Kidney (tissue), 14 donors: ENCODE data around the gene MPO. TPM values are rescaled to one million over a fixed set of nuclear protein-coding genes. Genes with fewer than 3 reads are reported as not detected.

Source experiments
- DNase-seq, 5 donors: peaks; one replicate each; pipeline ENCODE4 v3.0.0-alpha.2; 2013 to 2020
- FAIRE-seq: peaks from 2 replicates; lab custom pipeline; 2012; peaks lifted over from hg19 to GRCh38; lab: Jason Lieb, UNC
- H3K27ac ChIP-seq, 2 donors: one replicate each; pipeline ENCODE4 v1.7.0; 2013; ENCODE audit warnings: low read depth in 2 of 2, low read length in 2 of 2, inconsistent platforms in 1 of 2
- H3K27me3 ChIP-seq: one replicate; pipeline ENCODE4 v1.7.1; 2013; ENCODE audit warnings: low read length, inconsistent platforms; ENCODE audit not compliant: control insufficient read depth, insufficient read depth
- H3K36me3 ChIP-seq, 3 donors: one replicate each; pipeline versions ENCODE4 v1.7.0 to v1.7.1; 2013; ENCODE audit warnings: low read length in 3 of 3, control low read depth in 1 of 3, inconsistent platforms in 1 of 3; ENCODE audit not compliant: insufficient read depth in 3 of 3, control insufficient read depth in 2 of 3
- H3K4me1 ChIP-seq, 3 donors: one replicate each; pipeline versions ENCODE4 v1.7.0 to v1.7.1; 2013; ENCODE audit warnings: low read length in 3 of 3, inconsistent platforms in 1 of 3, low read depth in 1 of 3; ENCODE audit not compliant: control insufficient read depth in 2 of 3, insufficient read depth in 2 of 3
- H3K4me3 ChIP-seq, 3 donors: one replicate each; pipeline versions ENCODE4 v1.7.0 to v1.8.1; 2013; ENCODE audit warnings: low read length in 3 of 3, control low read depth in 1 of 3, inconsistent platforms in 1 of 3
- H3K9ac ChIP-seq, 3 donors: one replicate each; pipeline versions ENCODE4 v1.7.0 to v1.7.1; 2013; ENCODE audit warnings: low read length in 3 of 3, control low read depth in 1 of 3, inconsistent platforms in 1 of 3
- H3K9me3 ChIP-seq, 3 donors: one replicate each; pipeline versions ENCODE4 v1.7.0 to v1.7.1; 2013; ENCODE audit warnings: low read length in 3 of 3, control low read depth in 1 of 3, inconsistent platforms in 1 of 3; ENCODE audit not compliant: control insufficient read depth in 2 of 3, insufficient read depth in 1 of 3
- CTCF ChIP-seq: IDR thresholded peaks from 3 replicates; pipeline ENCODE4 v1.5.1; 2012; ENCODE audit warnings: mild to moderate bottlenecking, moderate library complexity, borderline replicate concordance; ENCODE audit not compliant: insufficient read depth; ENCODE audit errors: extremely low read depth
- intact Hi-C: fragments of 100-400 bp; cut with DNase I; formaldehyde crosslinking; loops from one replicate; pipeline ENCODE4 v1.11.1; 2022
- polyA plus RNA-seq: library from polyadenylated mRNA; stranded (reverse); fragments of 350-450 nt; fragmentation: Illumina TruSeq; extraction: RNeasy Lipid Tissue Mini Kit (QIAGEN cat#74804); gene quantifications from one replicate; pipeline ENCODE4 v1.2.3, GENCODE V29; 2014; ENCODE audit warnings: low read depth, low replicate concordance; ENCODE audit not compliant: insufficient read depth
- total RNA-seq: library from RNA; stranded (reverse); fragmentation: NEBNext Ultra II Directional; extraction: Animal tissue kit (Norgen Biotek cat#: 25700); gene quantifications from one replicate; pipeline ENCODE4 v1.2.1, GENCODE V29; 2021
- donor health status: control.
- donor health status: control.
- donor health status: control.
- donor health status: control.
- donor health status: control.
- donor health status: DM: yes; HTN: yes; CAD: no.
- donor health status: Normal renal cell carcinoma (clear cell type).

MPO gene
- total and polyA plus RNA-seq, 2 donors from 2014 or later: 0.47 TPM; not detected in 1

DNA sequence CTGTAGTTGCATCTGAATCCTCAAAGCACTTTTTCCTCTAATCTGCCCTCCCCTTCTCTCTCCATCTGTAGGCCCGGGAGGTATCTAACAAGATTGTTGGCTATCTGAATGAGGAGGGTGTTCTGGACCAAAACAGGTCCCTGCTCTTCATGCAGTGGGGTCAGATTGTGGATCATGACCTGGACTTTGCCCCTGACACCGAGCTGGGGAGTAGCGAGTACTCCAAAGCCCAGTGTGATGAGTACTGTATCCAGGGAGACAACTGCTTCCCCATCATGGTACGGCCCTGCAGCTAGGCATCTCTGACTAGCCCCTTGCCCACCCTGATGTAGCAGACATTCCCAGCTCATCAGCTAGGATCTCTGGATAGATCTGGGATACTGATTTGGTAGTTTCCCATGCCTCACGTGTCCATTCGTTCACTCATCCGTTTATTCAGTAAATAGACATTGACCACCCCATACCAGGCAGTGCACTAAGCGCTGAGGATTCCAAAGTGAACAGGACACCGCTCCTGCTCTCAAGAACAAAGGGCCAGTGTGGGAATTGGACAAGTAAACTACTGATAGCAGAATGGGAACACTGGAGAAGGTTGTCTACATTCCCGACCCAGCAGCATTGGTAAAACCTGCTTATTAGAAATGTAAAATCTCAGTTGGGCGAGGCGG lies 30.3 kb downstream of the MPO start:
- Histone ChIP-seq H3K4me3 (no peak overlapping the region), H3K9ac (no peak overlapping the region), H3K4me1 (peaks cover 0 to 2% (median 0%) of the 10 kb centered on the region in 3 donors), H3K27ac (no peak overlapping the region), H3K36me3 (no peaks in the 10 kb centered on the region), H3K9me3 (no peaks in the 10 kb centered on the region), H3K27me3 (peaks cover 7% of the 10 kb centered on the region)
- intact Hi-C loops: no loop called here
- TF ChIP-seq CTCF: no peak
- no peak for FAIRE-seq
- DNase-seq: no peak

GRCh38 chr17:58249270-58250133 lies 31.2 kb downstream of the MPO start:
- Histone ChIP-seq H3K27ac (no peak overlapping the region), H3K9me3 (no peaks in the 10 kb centered on the region), H3K36me3 (no peaks in the 10 kb centered on the region), H3K4me1 (peaks cover 0 to 2% (median 0%) of the 10 kb centered on the region in 3 donors), H3K27me3 (peaks cover 7% of the 10 kb centered on the region), H3K4me3 (peak overlapping the region in 2 of 3 donors; percentile 33 to 64), H3K9ac (peak overlapping the region in 1 of 3 donors; percentile 19)
- TF ChIP-seq CTCF: peak; percentile 76
- intact Hi-C loops: no loop called here
- FAIRE-seq (no peak), DNase-seq (peak; percentile 81 to 85 (median 84))

- intact Hi-C loops: no loop called here
- peaks cover 7% of the 10 kb centered on the region for H3K27me3 ChIP-seq
- peaks cover 0 to 2% (median 0%) of the 10 kb centered on the region in 3 donors for H3K4me1 ChIP-seq
- H3K9ac ChIP-seq: no peak overlapping the region
- FAIRE-seq: no peak
- no peak overlapping the region for H3K27ac ChIP-seq
- TF ChIP-seq CTCF: no peak
- DNase-seq: peak in 1 of 5 donors; percentile 7
- no peaks in the 10 kb centered on the region for H3K9me3 ChIP-seq
- H3K36me3 ChIP-seq: no peaks in the 10 kb centered on the region
- H3K4me3 ChIP-seq: peak overlapping the region in 1 of 3 donors; percentile 64
Measured at GRCh38 chr17:58248955-58249269, 31.8 kb downstream of the MPO start.
